ENCODE data around the gene USP8.
"Not testable (repeated sequence)": the region's sequence is repeated elsewhere in the genome, so short reads cannot be mapped to it uniquely, and the experiment has no call there.

The USP8 gene

GRCh38 chr15:50415752-50416404 is 8.3 kb upstream of the USP8 start:
- DNase-seq = no peak
- H2BK5ac ChIP-seq (ENCODE audit: low read length) = no peak overlapping the region
- H3K79me1 ChIP-seq (ENCODE audit: low read length) = no peaks in the 10 kb centered on the region
- WGBS (ENCODE audit: extremely low coverage, insufficient coverage, low lambda C conversion rate) = no CpG with 5 or more reads among the region's 3 CpGs
- no peak overlapping the region for H3K9ac ChIP-seq (ENCODE audit: low read length)
- H2AK5ac ChIP-seq (ENCODE audit: low read length) = no peak overlapping the region
- no peak overlapping the region for H4K5ac ChIP-seq (ENCODE audit: low read length)
- no peak overlapping the region for H3K23ac ChIP-seq (ENCODE audit: low read length)
- H3K56ac ChIP-seq (ENCODE audit: low read length) = no peak overlapping the region
- H3K36me3 ChIP-seq (ENCODE audit: control insufficient read depth, insufficient read depth, low read length) = no peaks in the 10 kb centered on the region
- H3K27ac ChIP-seq (ENCODE audit: low read depth, low read length) = no peak overlapping the region
- H3K18ac ChIP-seq (ENCODE audit: low read length) = no peak overlapping the region
- no peak overlapping the region for H2BK15ac ChIP-seq (replicated peaks; ENCODE audit: low read depth)
- no peaks in the 10 kb centered on the region for H3K79me2 ChIP-seq (ENCODE audit: control insufficient read depth, insufficient read depth, low read length)
- H3K4me3 ChIP-seq (ENCODE audit: low read length) = no peak overlapping the region
- H2BK120ac ChIP-seq (ENCODE audit: low read depth, low read length) = no peak overlapping the region
- no peaks in the 10 kb centered on the region for H3K4me1 ChIP-seq (ENCODE audit: control insufficient read depth, low read depth, low read length)
- H3K27me3 ChIP-seq (ENCODE audit: insufficient read depth, low read length, poor library complexity) = no peaks in the 10 kb centered on the region
- H4K8ac ChIP-seq (ENCODE audit: low read depth, low read length) = no peak overlapping the region
- no peak overlapping the region for H3K4me2 ChIP-seq (ENCODE audit: low read length)
- H3K4ac ChIP-seq (ENCODE audit: low read depth, low read length) = no peak overlapping the region

GRCh38 chr15:50416890-50417289 is 7.3 kb upstream of the USP8 start:
- Histone ChIP-seq H3K56ac (ENCODE audit: low read length) (no peak overlapping the region), H3K4ac (ENCODE audit: low read depth, low read length) (no peak overlapping the region), H2AK5ac (ENCODE audit: low read length) (no peak overlapping the region), H3K18ac (ENCODE audit: low read length) (no peak overlapping the region), H4K8ac (ENCODE audit: low read depth, low read length) (no peak overlapping the region), H3K4me3 (ENCODE audit: low read length) (no peak overlapping the region), H3K9ac (ENCODE audit: low read length) (no peak overlapping the region), H3K79me2 (ENCODE audit: control insufficient read depth, insufficient read depth, low read length) (no peaks in the 10 kb centered on the region), H3K27me3 (ENCODE audit: insufficient read depth, low read length, poor library complexity) (no peaks in the 10 kb centered on the region), H3K79me1 (ENCODE audit: low read length) (no peaks in the 10 kb centered on the region), H3K23ac (ENCODE audit: low read length) (no peak overlapping the region), H3K4me1 (ENCODE audit: control insufficient read depth, low read depth, low read length) (no peaks in the 10 kb centered on the region), H2BK15ac (replicated peaks; ENCODE audit: low read depth) (no peak overlapping the region), H3K27ac (ENCODE audit: low read depth, low read length) (no peak overlapping the region), H3K36me3 (ENCODE audit: control insufficient read depth, insufficient read depth, low read length) (no peaks in the 10 kb centered on the region), H2BK120ac (ENCODE audit: low read depth, low read length) (no peak overlapping the region), H4K5ac (ENCODE audit: low read length) (no peak overlapping the region), H3K4me2 (ENCODE audit: low read length) (no peak overlapping the region), H2BK5ac (ENCODE audit: low read length) (no peak overlapping the region)
- WGBS (ENCODE audit: extremely low coverage, insufficient coverage, low lambda C conversion rate) = no CpG with 5 or more reads among the region's 1 CpG
- DNase-seq = no peak

GRCh38 chr15:50418041-50418583 is 6.1 kb upstream of the USP8 start:
- no peak for DNase-seq
- H4K5ac ChIP-seq (ENCODE audit: low read length) = no peak overlapping the region

GRCh38 chr15:50425219-50425618 is 1.0 kb downstream of the USP8 start:
- H3K23ac ChIP-seq (ENCODE audit: low read length) = no peak overlapping the region
- no peaks in the 10 kb centered on the region for H3K27me3 ChIP-seq (ENCODE audit: insufficient read depth, low read length, poor library complexity)
- no peak overlapping the region for H2BK120ac ChIP-seq (ENCODE audit: low read depth, low read length)
- H3K79me2 ChIP-seq (ENCODE audit: control insufficient read depth, insufficient read depth, low read length) = peaks cover 39% of the 10 kb centered on the region
- H3K56ac ChIP-seq (ENCODE audit: low read length) = peak overlapping the region; percentile 73
- no peak overlapping the region for H2BK5ac ChIP-seq (ENCODE audit: low read length)
- H3K18ac ChIP-seq (ENCODE audit: low read length) = no peak overlapping the region
- no peak overlapping the region for H2AK5ac ChIP-seq (ENCODE audit: low read length)
- no peak overlapping the region for H4K8ac ChIP-seq (ENCODE audit: low read depth, low read length)
- H3K79me1 ChIP-seq (ENCODE audit: low read length) = peaks cover 6% of the 10 kb centered on the region
- no peak for DNase-seq
- peak overlapping the region; percentile 95 for H3K4me3 ChIP-seq (ENCODE audit: low read length)
- no peak overlapping the region for H3K4ac ChIP-seq (ENCODE audit: low read depth, low read length)
- WGBS (ENCODE audit: extremely low coverage, insufficient coverage, low lambda C conversion rate) = no CpG with 5 or more reads among the region's 5 CpGs
- H4K5ac ChIP-seq (ENCODE audit: low read length) = no peak overlapping the region
- H3K27ac ChIP-seq (ENCODE audit: low read depth, low read length) = no peak overlapping the region
- H3K4me2 ChIP-seq (ENCODE audit: low read length) = peak overlapping the region; percentile 80
- H3K4me1 ChIP-seq (ENCODE audit: control insufficient read depth, low read depth, low read length) = peaks cover 2% of the 10 kb centered on the region
- no peak overlapping the region for H2BK15ac ChIP-seq (replicated peaks; ENCODE audit: low read depth)
- no peaks in the 10 kb centered on the region for H3K36me3 ChIP-seq (ENCODE audit: control insufficient read depth, insufficient read depth, low read length)
- H3K9ac ChIP-seq (ENCODE audit: low read length) = peak overlapping the region; percentile 94

More at GRCh38 chr15:50418041-50418583, 6.1 kb upstream of the USP8 start:
- Histone ChIP-seq H3K4me1 (ENCODE audit: control insufficient read depth, low read depth, low read length) (no peaks in the 10 kb centered on the region), H2BK120ac (ENCODE audit: low read depth, low read length) (no peak overlapping the region), H2AK5ac (ENCODE audit: low read length) (no peak overlapping the region), H3K27me3 (ENCODE audit: insufficient read depth, low read length, poor library complexity) (no peaks in the 10 kb centered on the region), H3K4me2 (ENCODE audit: low read length) (no peak overlapping the region), H3K56ac (ENCODE audit: low read length) (no peak overlapping the region), H3K18ac (ENCODE audit: low read length) (no peak overlapping the region), H4K8ac (ENCODE audit: low read depth, low read length) (no peak overlapping the region), H3K79me1 (ENCODE audit: low read length) (no peaks in the 10 kb centered on the region), H3K79me2 (ENCODE audit: control insufficient read depth, insufficient read depth, low read length) (no peaks in the 10 kb centered on the region), H3K4me3 (ENCODE audit: low read length) (no peak overlapping the region), H3K4ac (ENCODE audit: low read depth, low read length) (no peak overlapping the region), H2BK5ac (ENCODE audit: low read length) (no peak overlapping the region), H3K23ac (ENCODE audit: low read length) (no peak overlapping the region), H3K27ac (ENCODE audit: low read depth, low read length) (no peak overlapping the region), H2BK15ac (replicated peaks; ENCODE audit: low read depth) (no peak overlapping the region), H3K9ac (ENCODE audit: low read length) (no peak overlapping the region), H3K36me3 (ENCODE audit: control insufficient read depth, insufficient read depth, low read length) (no peaks in the 10 kb centered on the region)
- no CpG with 5 or more reads among the region's 9 CpGs for WGBS (ENCODE audit: extremely low coverage, insufficient coverage, low lambda C conversion rate)

GRCh38 chr15:50425678-50426246 is 1.6 kb downstream of the USP8 start:
- peaks cover 43% of the 10 kb centered on the region for H3K79me2 ChIP-seq (ENCODE audit: control insufficient read depth, insufficient read depth, low read length)
- H2BK5ac ChIP-seq (ENCODE audit: low read length) = not testable (repeated sequence)

More at GRCh38 chr15:50425678-50426246, 1.6 kb downstream of the USP8 start:
- H4K8ac ChIP-seq (ENCODE audit: low read depth, low read length); H2BK120ac ChIP-seq (ENCODE audit: low read depth, low read length); H2AK5ac ChIP-seq (ENCODE audit: low read length); H4K5ac ChIP-seq (ENCODE audit: low read length); H3K23ac ChIP-seq (ENCODE audit: low read length); H3K27me3 ChIP-seq (ENCODE audit: insufficient read depth, low read length, poor library complexity); H3K4me3 ChIP-seq (ENCODE audit: low read length); DNase-seq; H3K4ac ChIP-seq (ENCODE audit: low read depth, low read length); H3K4me2 ChIP-seq (ENCODE audit: low read length); H3K9ac ChIP-seq (ENCODE audit: low read length); H3K27ac ChIP-seq (ENCODE audit: low read depth, low read length); H3K56ac ChIP-seq (ENCODE audit: low read length); H2BK15ac ChIP-seq (replicated peaks; ENCODE audit: low read depth); H3K18ac ChIP-seq (ENCODE audit: low read length); H3K79me1 ChIP-seq (ENCODE audit: low read length); H3K36me3 ChIP-seq (ENCODE audit: control insufficient read depth, insufficient read depth, low read length); H3K4me1 ChIP-seq (ENCODE audit: control insufficient read depth, low read depth, low read length): not testable (repeated sequence)
- WGBS (ENCODE audit: extremely low coverage, insufficient coverage, low lambda C conversion rate) = no CpG with 5 or more reads among the region's 17 CpGs

All from mesendoderm (in vitro differentiated cells).